NOMO-1 (cell line): ENCODE measurements around the gene TUBB8.
"Not testable (repeated sequence)": the region's sequence is repeated elsewhere in the genome, so short reads cannot be mapped to it uniquely, and the experiment has no call there.

Experiments
- DNase-seq, 2 experiments: peaks; one replicate each; lab custom pipeline; 2025; ENCODE audit not compliant: unreplicated experiment in 2 of 2; lab: John Stamatoyannopoulos, UW

TUBB8 gene

DNA sequence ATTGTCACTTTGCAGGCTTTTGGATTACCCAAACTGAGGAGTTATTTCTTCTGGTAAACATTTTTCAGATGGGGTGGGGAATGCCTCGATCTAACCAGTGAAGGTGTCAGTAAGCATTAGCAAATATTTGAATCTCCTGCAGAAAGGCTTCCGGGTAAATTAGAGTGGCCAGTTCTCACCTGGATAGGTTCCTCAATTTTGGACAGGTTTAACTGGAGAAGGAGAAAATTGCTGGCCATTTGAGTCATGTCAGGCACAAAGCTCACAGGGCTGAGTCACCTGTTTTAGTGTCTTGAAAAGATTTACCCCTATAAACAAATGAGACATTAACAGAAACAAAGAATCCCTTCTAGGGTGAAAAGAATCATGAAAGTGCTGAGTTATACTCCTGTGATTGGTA lies 830 bp upstream of the TUBB8 start:
- DNase-seq, result not testable (repeated sequence)

GRCh38 chr10:47864-48263 lies 1.2 kb downstream of the TUBB8 start:
- DNase-seq, result not testable (repeated sequence)

GRCh38 chr10:13315-13635 lies 35.8 kb downstream of the TUBB8 start:
- DNase-seq, result not testable (repeated sequence)

GRCh38 chr10:12444-13314 lies 36.4 kb downstream of the TUBB8 start:
- not testable (repeated sequence) for DNase-seq

- not testable (repeated sequence) for DNase-seq
These were observed 37.8 kb downstream of the TUBB8 start for GRCh38 chr10:11260-11659.

GRCh38 chr10:10261-10971 lies 38.7 kb downstream of the TUBB8 start:
- DNase-seq, result not testable (repeated sequence)
